GM19099 (cell line): ENCODE data around the gene COL17A1.

Experiments
- POLR2A ChIP-seq: IDR thresholded peaks from 3 replicates; pipeline ENCODE4 v1.6.1; 2011; ENCODE audit warnings: low read depth; ENCODE audit not compliant: insufficient read length; ENCODE audit errors: extremely low read depth

COL17A1 gene

GRCh38 chr10:104041891-104042535 is 43.7 kb downstream of the COL17A1 start:
- no peak for TF ChIP-seq POLR2A

- TF ChIP-seq POLR2A, result no peak
These were observed 44.6 kb downstream of the COL17A1 start for GRCh38 chr10:104040862-104041789.

GRCh38 chr10:104040382-104040781 is 45.3 kb downstream of the COL17A1 start:
- TF ChIP-seq POLR2A, result no peak

GRCh38 chr10:104038958-104039752 is 46.5 kb downstream of the COL17A1 start:
- no peak for TF ChIP-seq POLR2A

GRCh38 chr10:104038537-104038936 is 47.1 kb downstream of the COL17A1 start:
- no peak for TF ChIP-seq POLR2A

GRCh38 chr10:104037261-104037951 is 48.3 kb downstream of the COL17A1 start:
- TF ChIP-seq POLR2A, result no peak

GRCh38 chr10:104036518-104037260 is 49.0 kb downstream of the COL17A1 start:
- no peak for TF ChIP-seq POLR2A

- TF ChIP-seq POLR2A, result no peak
These were observed 49.7 kb downstream of the COL17A1 start for GRCh38 chr10:104036069-104036384.

- TF ChIP-seq POLR2A, result no peak
These were observed 50.2 kb downstream of the COL17A1 start for GRCh38 chr10:104035194-104036068.

GRCh38 chr10:104034401-104035193 is 51.1 kb downstream of the COL17A1 start:
- no peak for TF ChIP-seq POLR2A

GRCh38 chr10:104033966-104034365 is 51.7 kb downstream of the COL17A1 start:
- no peak for TF ChIP-seq POLR2A

GRCh38 chr10:104033401-104033930 is 52.2 kb downstream of the COL17A1 start:
- TF ChIP-seq POLR2A, result no peak
